Measurements from ENCODE around the gene ARMC9. TPM values are rescaled to one million over a fixed set of nuclear protein-coding genes. Genes with fewer than 3 reads are reported as not detected.

ARMC9 gene
- total RNA-seq, 3 donors from 2014 or later = 10.9 to 32.2 (median 11.9) TPM

DNA sequence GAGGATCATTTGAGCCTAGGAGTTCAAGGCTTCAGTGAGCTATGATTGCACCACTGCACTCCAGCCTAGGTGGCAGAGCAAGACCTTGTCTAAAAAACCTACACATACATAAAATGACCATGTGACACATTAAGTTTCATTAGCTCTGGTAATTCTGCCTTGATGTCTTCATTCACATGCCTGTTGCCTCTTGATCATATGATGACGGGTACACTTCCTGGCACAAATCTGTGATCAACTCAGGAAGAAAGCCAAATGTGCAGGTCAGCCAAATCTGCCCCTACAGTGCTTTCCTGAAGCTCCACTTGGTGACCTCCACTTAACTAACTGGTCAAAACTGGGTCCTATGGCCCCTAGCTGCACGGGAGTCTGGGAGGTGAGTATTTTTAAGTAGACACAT lies 142.7 kb downstream of the ARMC9 start:
- ATAC-seq = no peak

DNA sequence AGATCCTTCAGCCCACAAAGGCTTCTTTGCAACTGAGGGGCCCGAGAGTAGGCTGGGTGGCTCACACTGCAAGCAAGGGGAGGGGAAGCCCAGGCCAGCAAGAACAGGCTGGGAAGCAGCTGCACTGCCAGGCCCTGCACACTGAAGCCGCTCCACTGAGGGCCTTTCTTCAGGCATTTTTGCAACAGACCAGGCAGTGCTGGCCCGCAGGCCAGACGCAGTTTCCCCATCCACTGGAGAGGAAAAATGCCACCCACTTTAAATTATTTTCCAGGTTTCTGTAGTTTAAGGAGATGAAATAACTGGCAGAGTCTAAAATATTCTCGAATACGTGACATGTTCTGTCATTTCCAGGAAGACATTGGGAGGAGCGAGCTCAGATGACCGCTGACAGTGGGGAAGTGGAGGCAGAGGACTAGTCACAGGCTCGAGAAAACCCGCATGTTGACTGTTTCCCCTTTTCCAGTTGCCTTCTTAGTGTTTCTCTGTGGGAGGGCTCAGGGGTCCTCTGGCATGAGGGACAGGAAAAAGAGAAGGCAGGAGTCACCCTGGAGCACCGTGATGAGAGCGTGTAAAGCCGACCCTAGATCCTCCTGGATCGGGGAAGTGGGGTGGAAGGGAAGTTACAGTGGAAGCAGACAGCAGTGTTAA lies 143.8 kb downstream of the ARMC9 start:
- intact Hi-C loops (cut with DNase I, micrococcal nuclease) = no loop called here
- H3K9me3 ChIP-seq = no peaks in the 10 kb centered on the region
- peaks cover 8% of the 10 kb centered on the region for H3K4me1 ChIP-seq (ENCODE audit: low read depth)
- H3K36me3 ChIP-seq (ENCODE audit: low read depth) = no peaks in the 10 kb centered on the region
- DNase-seq (no peak), ATAC-seq (peak; percentile 45)
- no peak overlapping the region for H3K4me3 ChIP-seq
- TF ChIP-seq CTCF (IDR thresholded peaks at IDR 0.05) = no peak

More for the DNA sequence above, 142.7 kb downstream of the ARMC9 start:
- H3K36me3 ChIP-seq (ENCODE audit: low read depth) = no peaks in the 10 kb centered on the region
- peaks cover 8% of the 10 kb centered on the region for H3K4me1 ChIP-seq (ENCODE audit: low read depth)
- H3K4me3 ChIP-seq = no peak overlapping the region
- intact Hi-C loops (cut with DNase I, micrococcal nuclease) = no loop called here
- no peak for TF ChIP-seq CTCF (IDR thresholded peaks at IDR 0.05)
- no peak for DNase-seq
- H3K9me3 ChIP-seq = no peaks in the 10 kb centered on the region

DNA sequence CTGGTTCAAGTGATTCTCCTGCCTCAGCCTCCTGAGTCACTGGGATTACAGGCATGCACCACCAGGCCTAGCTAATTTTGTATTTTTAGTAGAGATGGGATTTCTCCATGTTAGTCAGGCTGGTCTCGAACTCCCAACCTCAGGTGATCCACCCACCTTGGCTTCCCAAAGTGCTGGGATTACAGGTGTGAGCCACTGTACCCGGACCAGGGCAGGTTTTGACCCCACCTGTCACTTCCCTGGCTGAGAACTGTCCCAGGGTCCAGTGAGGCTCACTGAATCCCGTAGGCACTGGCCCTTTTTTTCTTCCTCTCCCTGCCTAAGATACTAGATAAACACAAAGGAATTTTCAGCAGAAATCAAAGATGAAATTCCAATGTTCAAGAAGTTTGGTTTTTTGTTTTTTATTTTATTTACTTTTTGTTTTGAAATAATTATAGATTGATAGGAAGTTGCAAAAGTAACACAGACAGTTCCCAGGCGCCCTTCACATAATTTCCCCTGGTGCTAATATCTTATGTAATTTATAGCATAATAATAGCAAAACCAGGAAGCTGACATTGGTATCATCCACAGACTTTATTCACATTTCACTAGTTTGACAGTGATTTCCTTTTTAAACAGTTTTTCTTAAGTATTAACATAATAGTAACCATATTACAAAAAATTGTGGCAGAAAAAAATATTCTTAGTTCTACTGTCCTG lies 144.7 kb downstream of the ARMC9 start:
- intact Hi-C loops (cut with DNase I, micrococcal nuclease) = no loop called here
- no peaks in the 10 kb centered on the region for H3K9me3 ChIP-seq
- no peak overlapping the region for H3K4me3 ChIP-seq
- peaks cover 8% of the 10 kb centered on the region for H3K4me1 ChIP-seq (ENCODE audit: low read depth)
- DNase-seq (no peak), ATAC-seq (no peak)
- no peak for TF ChIP-seq CTCF (IDR thresholded peaks at IDR 0.05)
- no peaks in the 10 kb centered on the region for H3K36me3 ChIP-seq (ENCODE audit: low read depth)

DNA sequence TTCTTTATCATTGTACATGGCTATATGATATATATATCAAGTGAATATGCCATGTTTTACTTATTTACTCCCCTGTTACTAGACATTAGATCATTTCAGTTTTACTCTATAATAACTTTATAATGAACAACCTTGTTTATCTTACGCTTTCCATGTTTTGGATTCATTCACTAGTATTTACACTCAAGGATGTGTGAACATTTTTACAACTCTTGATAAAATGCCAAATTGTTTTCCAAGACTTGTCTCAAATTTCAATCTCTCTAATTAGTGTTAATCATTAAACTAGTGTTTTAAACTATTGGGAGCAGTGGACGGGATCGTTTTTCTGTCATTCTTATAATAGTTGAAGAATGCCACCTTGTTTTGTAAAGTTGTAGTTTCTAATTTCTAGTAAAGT lies 145.6 kb downstream of the ARMC9 start:
- no peak for TF ChIP-seq CTCF (IDR thresholded peaks at IDR 0.05)
- Histone ChIP-seq H3K4me1 (ENCODE audit: low read depth) (peaks cover 8% of the 10 kb centered on the region), H3K9me3 (no peaks in the 10 kb centered on the region), H3K36me3 (ENCODE audit: low read depth) (no peaks in the 10 kb centered on the region), H3K4me3 (no peak overlapping the region)
- no peak for DNase-seq
- intact Hi-C loops (cut with DNase I, micrococcal nuclease) = no loop called here
- peak; percentile 53 for ATAC-seq

- DNase-seq = no peak
- no peak for TF ChIP-seq CTCF (IDR thresholded peaks at IDR 0.05)
- no peak overlapping the region for H3K4me3 ChIP-seq
- no peaks in the 10 kb centered on the region for H3K9me3 ChIP-seq
- intact Hi-C loops (cut with DNase I, micrococcal nuclease) = no loop called here
- peaks cover 8% of the 10 kb centered on the region for H3K4me1 ChIP-seq (ENCODE audit: low read depth)
- no peak for ATAC-seq
- H3K36me3 ChIP-seq (ENCODE audit: low read depth) = no peaks in the 10 kb centered on the region
Measured at GRCh38 chr2:231344851-231345250, 146.4 kb downstream of the ARMC9 start.
